ENCODE measurements around the gene IL15RA. TPM values are rescaled to one million over a fixed set of nuclear protein-coding genes. Genes with fewer than 3 reads are reported as not detected.

The IL15RA gene
- total and polyA plus RNA-seq, 2 of the 8 experiments (the other 6 are each of a cell fraction or from before 2014, with no cell fraction given): 1.3 to 1.4 TPM

GRCh38 chr10:5944389-5945189, 32.8 kb downstream of the IL15RA start:
- H3K4me2 ChIP-seq (ENCODE audit: insufficient read depth in 1 of 2, low read depth in 2 of 2, low read length in 2 of 2): no peak overlapping the region
- H3K27ac ChIP-seq (ENCODE audit: low read depth, low read length): no peak overlapping the region
- H2BK15ac ChIP-seq (ENCODE audit: low read length): peak overlapping the region; percentile 47; the same call in 1 of the 2 replicates
- H3K23me2 ChIP-seq (ENCODE audit: low read depth, low read length): no peaks in the 10 kb centered on the region; the same call in 1 of the 2 replicates
- no peak overlapping the region for H4K91ac ChIP-seq (replicated peaks; ENCODE audit: insufficient read length, low read length)
- no peak overlapping the region for H3K18ac ChIP-seq (ENCODE audit: extremely low read depth, low read length)
- no peak overlapping the region for H2BK12ac ChIP-seq (ENCODE audit: low read depth, low read length)
- H2BK20ac ChIP-seq (ENCODE audit: low read length): no peak overlapping the region
- 0 out of 2 replicates have a peak overlapping the region, but pooled peaks have one; percentile 24 for H2AFZ ChIP-seq (ENCODE audit: low read length)
- no peak overlapping the region for H2BK5ac ChIP-seq (ENCODE audit: low read depth, low read length)
- no peaks in the 10 kb centered on the region for H3K27me3 ChIP-seq (replicated peaks in 1 of 4; ENCODE audit: control insufficient read depth in 3 of 4, extremely low read depth in 1 of 4, insufficient read depth in 3 of 4, low read length in 3 of 4)
- no peak overlapping the region for H3K14ac ChIP-seq (ENCODE audit: insufficient read length)
- no peak overlapping the region for H2AK5ac ChIP-seq (ENCODE audit: low read depth, low read length)
- H3K23ac ChIP-seq (ENCODE audit: insufficient read length): no peak overlapping the region
- peaks cover 0 to 14% (median 7%) of the 10 kb centered on the region in 4 experiments; a peak in 6 of 7 replicates for H3K4me1 ChIP-seq (replicated peaks in 1 of 4; ENCODE audit: control insufficient read depth in 3 of 4, insufficient read depth in 4 of 4, low read length in 3 of 4)
- no peak overlapping the region for H4K5ac ChIP-seq (ENCODE audit: insufficient read length, low read depth, low read length)
- H3K79me1 ChIP-seq (ENCODE audit: low read depth, low read length): no peaks in the 10 kb centered on the region
- H3K56ac ChIP-seq (replicated peaks; ENCODE audit: insufficient read length, low read depth, low read length): no peak overlapping the region
- H4K20me1 ChIP-seq (replicated peaks in 1 of 2; ENCODE audit: control insufficient read depth in 1 of 2, insufficient read depth in 2 of 2, low read length in 2 of 2): no peaks in the 10 kb centered on the region
- no peaks in the 10 kb centered on the region for H3K9me3 ChIP-seq (ENCODE audit: insufficient read depth in 2 of 2, low read depth in 1 of 2, low read length in 1 of 2)
- no peak overlapping the region for H3K9ac ChIP-seq (replicated peaks in 1 of 4; ENCODE audit: extremely low read depth in 1 of 4, low read depth in 3 of 4, low read length in 3 of 4)
- no peak overlapping the region for H2BK120ac ChIP-seq (replicated peaks; ENCODE audit: low read depth, low read length)
- ChIA-PET CTCF (ENCODE audit: partially characterized antibody) (interaction anchor here (1.1 to 1.6 kb wide), 3 partner anchors 106 to 143 kb away, joined by 3 read pairs; no protein-coding TSS in a partner anchor), POLR2A (ENCODE audit: partially characterized antibody) (interaction anchor here (0.7 kb wide), 1 partner anchor 32 kb away, joined by 3 read pairs; no protein-coding TSS in a partner anchor)
- H3K4ac ChIP-seq (replicated peaks; ENCODE audit: insufficient read length, low read depth, low read length): no peak overlapping the region
- no peaks in the 10 kb centered on the region for H3K36me3 ChIP-seq (ENCODE audit: control insufficient read depth in 2 of 4, insufficient read depth in 4 of 4, low read length in 3 of 4)
- DNase-seq (ENCODE audit: low read depth in 1 of 2, low spot score in 2 of 2) (no peak), FAIRE-seq (no peak)
- no peak overlapping the region for H3K4me3 ChIP-seq (ENCODE audit: extremely low read depth in 1 of 4, insufficient read depth in 2 of 4, low read depth in 3 of 4, low read length in 4 of 4)
- H3K79me2 ChIP-seq (ENCODE audit: control insufficient read depth in 1 of 2, insufficient read depth in 2 of 2, low read length in 2 of 2): no peaks in the 10 kb centered on the region
- 65% methylated on average over 7 of the region's 7 CpGs; no CpG with 5 or more reads in 1 of the 2 experiments for WGBS, 2 experiments (ENCODE audit: extremely low coverage in 1 of 2, insufficient coverage in 1 of 2, insufficient read length in 1 of 2, insufficient replicate concordance in 2 of 2, low coverage in 1 of 2, low lambda C conversion rate in 2 of 2, missing lambda C conversion rate in 1 of 2)
- H4K8ac ChIP-seq (ENCODE audit: extremely low read depth, insufficient read depth, low read length): no peak overlapping the region
- TF ChIP-seq YY1 (IDR thresholded peaks at IDR 0.05; ENCODE audit: low read depth, low read length) (0 out of 2 replicates have a peak, but pooled peaks have one; percentile 49), RFX5 (IDR thresholded peaks at IDR 0.05; ENCODE audit: borderline replicate concordance, low read depth, low read length) (no peak)
